Measurements from ENCODE around the gene P2RX3. TPM values are rescaled to one million over a fixed set of nuclear protein-coding genes. Genes with fewer than 3 reads are reported as not detected.

The P2RX3 gene
- total and polyA plus RNA-seq, 5 donors = 0.20 TPM; not detected in 4

DNA sequence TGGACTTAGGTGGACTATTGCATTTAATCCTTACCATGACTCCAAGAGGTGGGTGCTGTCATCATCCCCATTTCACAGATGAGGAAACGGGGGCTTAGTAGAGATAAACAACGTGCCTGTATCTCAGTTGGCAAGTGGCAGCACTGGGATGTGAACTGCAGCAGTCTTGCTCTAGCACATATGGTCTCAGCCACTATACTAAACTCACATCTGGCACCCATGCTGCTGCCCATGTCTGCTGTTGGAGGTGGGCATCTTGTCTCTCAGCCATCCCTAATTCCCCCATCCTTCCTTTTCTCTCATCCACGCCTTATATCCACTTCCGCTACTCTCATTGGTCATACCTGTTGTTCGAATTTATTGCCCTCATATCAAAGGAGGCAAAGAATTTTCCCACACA is 39.0 kb downstream of the P2RX3 start:
- no peak for DNase-seq
- Histone ChIP-seq H3K27me3 (ENCODE audit: control insufficient read depth, insufficient read depth) (no peaks in the 10 kb centered on the region), H3K27ac (ENCODE audit: low read length) (no peak overlapping the region), H3K4me1 (ENCODE audit: control insufficient read depth, insufficient read depth, low read length) (no peaks in the 10 kb centered on the region), H3K4me3 (ENCODE audit: low read length) (no peak overlapping the region), H3K9me3 (ENCODE audit: control insufficient read depth, low read length) (no peaks in the 10 kb centered on the region)
- intact Hi-C loops (cut with DNase I) = no loop called here
- WGBS = 69% methylated on average over 5 of the region's 5 CpGs
- no peak for ATAC-seq

DNA sequence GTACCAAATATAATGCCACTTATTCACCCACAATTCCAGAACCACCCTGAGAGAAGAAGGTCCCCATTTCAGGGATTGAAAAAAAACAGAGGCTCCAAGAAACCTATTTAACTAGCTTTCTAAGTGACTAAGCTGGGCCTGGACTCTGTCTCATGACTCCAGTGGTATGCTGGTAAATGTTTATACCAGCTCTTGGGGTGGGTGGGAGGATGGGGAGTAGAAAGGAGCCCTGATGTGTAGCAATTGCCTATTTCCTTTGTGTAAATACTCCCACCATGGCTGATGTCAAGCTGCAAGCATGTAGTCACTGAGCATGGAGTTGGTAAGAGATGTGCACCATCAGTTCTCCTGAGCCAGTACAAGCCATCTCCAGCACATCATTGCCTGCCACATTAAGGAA is 40.0 kb downstream of the P2RX3 start:
- intact Hi-C loops (cut with DNase I) = no loop called here
- Histone ChIP-seq H3K9me3 (ENCODE audit: control insufficient read depth, low read length) (no peaks in the 10 kb centered on the region), H3K27me3 (ENCODE audit: control insufficient read depth, insufficient read depth) (no peaks in the 10 kb centered on the region), H3K27ac (ENCODE audit: low read length) (no peak overlapping the region), H3K4me3 (ENCODE audit: low read length) (no peak overlapping the region), H3K4me1 (ENCODE audit: control insufficient read depth, insufficient read depth, low read length) (no peaks in the 10 kb centered on the region)
- no peak for ATAC-seq
- DNase-seq = no peak

DNA sequence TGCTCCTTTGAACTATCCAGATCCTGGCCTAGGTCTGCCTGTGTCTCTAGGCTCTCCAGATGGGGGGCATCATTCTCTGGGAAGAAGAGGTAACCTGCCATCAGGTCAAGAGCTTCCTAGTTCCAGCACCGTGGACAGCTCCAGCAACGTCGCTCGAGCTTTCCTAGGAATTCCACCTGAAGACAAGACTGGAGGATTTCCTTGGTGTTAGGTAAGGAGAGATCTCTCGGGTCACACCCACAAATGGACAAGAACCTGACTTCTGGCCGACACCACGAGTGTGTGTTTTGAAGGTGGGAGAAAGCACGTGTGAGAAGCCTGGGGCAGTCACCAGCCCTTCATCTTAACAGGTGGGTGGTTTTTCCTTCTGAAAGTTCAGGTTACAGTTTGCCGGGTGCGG is 41.6 kb downstream of the P2RX3 start:
- Histone ChIP-seq H3K4me3 (ENCODE audit: low read length) (no peak overlapping the region), H3K27ac (ENCODE audit: low read length) (no peak overlapping the region), H3K27me3 (ENCODE audit: control insufficient read depth, insufficient read depth) (no peaks in the 10 kb centered on the region), H3K9me3 (ENCODE audit: control insufficient read depth, low read length) (no peaks in the 10 kb centered on the region), H3K4me1 (ENCODE audit: control insufficient read depth, insufficient read depth, low read length) (no peaks in the 10 kb centered on the region)
- DNase-seq = no peak
- intact Hi-C loops (cut with DNase I) = no loop called here
- 29% methylated on average over 10 of the region's 10 CpGs for WGBS
- no peak for ATAC-seq

DNA sequence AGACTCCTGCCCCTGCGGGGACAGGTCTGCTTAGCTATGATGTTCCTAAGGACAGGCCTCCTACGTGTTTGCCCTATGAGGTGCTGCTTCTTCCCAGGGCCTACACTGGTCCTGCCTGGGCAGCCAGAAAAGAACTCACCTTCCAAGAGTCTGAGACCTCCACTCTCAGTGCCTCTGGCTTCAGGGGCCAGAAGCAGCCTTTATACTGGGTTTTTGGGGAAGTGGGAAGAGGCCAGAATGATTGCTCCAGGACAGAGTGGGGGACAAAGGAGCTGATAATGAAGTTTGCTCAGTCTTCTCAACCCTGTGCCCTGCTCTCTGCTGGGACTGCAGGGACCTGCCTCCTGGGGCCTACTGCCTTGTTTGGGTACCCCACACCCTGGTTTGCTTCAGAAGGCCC is 42.8 kb downstream of the P2RX3 start, which contains the start of gene PRG3:
Gene PRG3, minus strand, starts transcription at position 176 of the 400 bp plus-strand sequence. CDS start 442 bp downstream, outside the sequence.
- Histone ChIP-seq H3K27me3 (ENCODE audit: control insufficient read depth, insufficient read depth) (no peaks in the 10 kb centered on the region), H3K9me3 (ENCODE audit: control insufficient read depth, low read length) (no peaks in the 10 kb centered on the region), H3K4me3 (ENCODE audit: low read length) (no peak within 1 kb of the TSS), H3K27ac (ENCODE audit: low read length) (no peak within 1 kb of the TSS), H3K4me1 (ENCODE audit: control insufficient read depth, insufficient read depth, low read length) (no peaks in the 10 kb centered on the region)
- 85% methylated on average over 2 of the region's 2 CpGs for WGBS
- ATAC-seq (no peak), DNase-seq (no peak)
- intact Hi-C loops (cut with DNase I) = no loop called here

DNA sequence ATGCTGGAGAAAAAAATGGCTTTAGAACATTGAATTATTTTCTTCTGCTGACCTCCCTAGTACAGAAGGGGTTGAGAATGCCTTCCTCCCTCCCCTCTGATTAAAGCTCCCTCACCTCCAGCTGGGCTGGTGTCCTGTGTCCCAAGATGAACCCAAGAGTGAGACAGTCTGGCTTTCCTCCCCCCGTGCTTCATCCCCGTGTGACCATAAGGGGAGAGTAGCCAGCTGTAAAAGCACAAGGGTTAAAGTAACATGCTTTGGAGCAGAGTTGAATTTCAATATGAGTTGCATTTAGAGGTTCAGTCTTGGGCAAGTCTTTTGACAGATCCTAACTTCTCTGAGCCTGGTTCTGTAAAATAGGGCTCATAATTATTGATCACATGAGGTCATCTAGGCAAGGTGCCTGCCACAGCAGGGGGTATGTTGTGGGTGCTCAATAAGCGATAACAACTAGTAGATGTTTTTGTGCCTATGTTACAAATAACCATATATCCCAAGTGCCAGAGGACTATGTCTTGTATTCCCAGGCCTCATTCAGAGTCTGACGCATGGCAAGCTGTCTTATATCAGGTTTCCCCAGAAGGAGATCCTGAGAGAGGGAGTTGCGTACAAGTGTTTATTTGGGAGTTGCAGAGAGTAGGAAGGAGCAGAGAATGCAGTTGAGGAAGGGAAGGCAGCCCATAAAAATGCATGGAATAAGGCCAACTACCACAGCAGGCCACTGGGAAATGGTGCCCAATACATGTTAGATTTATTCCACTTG is 48.2 kb downstream of the P2RX3 start:
- Histone ChIP-seq H3K27me3 (ENCODE audit: control insufficient read depth, insufficient read depth) (no peaks in the 10 kb centered on the region), H3K27ac (ENCODE audit: low read length) (no peak overlapping the region), H3K4me1 (ENCODE audit: control insufficient read depth, insufficient read depth, low read length) (no peaks in the 10 kb centered on the region), H3K4me3 (ENCODE audit: low read length) (no peak overlapping the region), H3K9me3 (ENCODE audit: control insufficient read depth, low read length) (no peaks in the 10 kb centered on the region)
- 74% methylated on average over 5 of the region's 5 CpGs for WGBS
- ATAC-seq (no peak), DNase-seq (no peak)
- intact Hi-C loops (cut with DNase I) = no loop called here

DNA sequence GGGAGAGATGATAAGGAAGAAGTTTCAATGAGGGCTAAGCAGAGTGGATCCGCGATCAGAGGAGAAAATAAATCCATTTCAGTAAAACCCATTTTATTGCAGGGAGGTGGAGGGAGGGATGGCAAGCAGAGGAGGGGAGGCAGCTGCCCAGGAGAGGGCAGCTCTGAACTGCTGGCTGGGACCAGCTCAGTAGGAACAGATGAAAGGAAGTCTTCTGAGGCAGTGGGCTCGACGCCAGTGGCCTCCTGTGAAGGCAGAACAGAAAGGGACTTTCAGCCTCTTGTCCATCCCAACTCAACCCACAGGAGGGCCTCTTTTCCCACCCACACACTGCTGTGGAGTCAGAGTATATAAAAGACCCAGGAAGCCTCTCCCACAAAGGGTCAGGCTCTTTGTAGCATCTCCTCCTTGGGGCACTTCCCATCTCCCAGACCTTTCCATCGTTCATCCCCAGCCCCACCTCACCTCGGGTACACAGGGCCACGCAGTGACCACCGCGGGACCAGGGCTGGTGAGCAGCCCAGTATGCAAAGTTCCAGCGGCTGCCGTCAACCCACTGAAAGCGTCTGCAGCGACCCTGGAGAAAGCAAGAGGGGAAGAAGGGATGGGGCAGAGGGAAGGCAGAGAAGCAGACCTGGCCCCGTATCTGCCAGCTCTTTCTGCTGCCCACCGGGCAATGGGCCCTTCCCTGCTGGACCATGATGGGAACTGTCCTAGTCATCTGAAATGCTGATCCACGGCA is 49.3 kb downstream of the P2RX3 start:
- ATAC-seq (peak; percentile 41 to 57), DNase-seq (peak in 1 of 3 donors; percentile 78)
- intact Hi-C loops (cut with DNase I) = no loop called here
- Histone ChIP-seq H3K27ac (ENCODE audit: low read length) (no peak overlapping the region), H3K27me3 (ENCODE audit: control insufficient read depth, insufficient read depth) (no peaks in the 10 kb centered on the region), H3K9me3 (ENCODE audit: control insufficient read depth, low read length) (no peaks in the 10 kb centered on the region), H3K4me3 (ENCODE audit: low read length) (no peak overlapping the region), H3K4me1 (ENCODE audit: control insufficient read depth, insufficient read depth, low read length) (no peaks in the 10 kb centered on the region)
- WGBS = 74% methylated on average over 16 of the region's 16 CpGs

DNA sequence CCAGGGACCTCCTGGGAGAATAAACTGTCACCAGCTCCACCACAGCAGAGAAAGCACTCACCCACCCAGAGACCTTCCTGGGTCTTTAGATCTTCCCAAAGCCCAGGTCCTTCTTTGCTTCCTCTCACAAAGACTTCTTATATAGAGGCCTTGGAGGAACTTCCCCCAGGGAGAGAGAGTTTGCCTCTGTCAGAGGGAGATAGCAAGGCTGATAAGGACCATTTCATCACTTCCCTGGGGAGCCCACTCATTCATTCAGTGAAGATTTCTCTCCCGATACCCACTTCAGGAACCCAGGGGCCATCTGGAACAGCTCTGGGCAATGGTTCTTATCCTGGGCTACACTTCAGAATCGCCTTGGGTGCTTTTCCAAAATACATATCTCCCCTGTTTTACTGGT is 52.4 kb downstream of the P2RX3 start, which contains the start of gene PRG2:
Gene PRG2, minus strand, starts transcription at position 116 of the 400 bp plus-strand sequence. CDS start 706 bp downstream, outside the sequence.
- DNase-seq (no peak), ATAC-seq (no peak)
- intact Hi-C loops (cut with DNase I) = no loop called here
- Histone ChIP-seq H3K9me3 (ENCODE audit: control insufficient read depth, low read length) (no peaks in the 10 kb centered on the region), H3K27me3 (ENCODE audit: control insufficient read depth, insufficient read depth) (no peaks in the 10 kb centered on the region), H3K27ac (ENCODE audit: low read length) (no peak within 1 kb of the TSS), H3K4me3 (ENCODE audit: low read length) (no peak within 1 kb of the TSS), H3K4me1 (ENCODE audit: control insufficient read depth, insufficient read depth, low read length) (no peaks in the 10 kb centered on the region)
- WGBS = 57% methylated on average over 2 of the region's 2 CpGs

DNA sequence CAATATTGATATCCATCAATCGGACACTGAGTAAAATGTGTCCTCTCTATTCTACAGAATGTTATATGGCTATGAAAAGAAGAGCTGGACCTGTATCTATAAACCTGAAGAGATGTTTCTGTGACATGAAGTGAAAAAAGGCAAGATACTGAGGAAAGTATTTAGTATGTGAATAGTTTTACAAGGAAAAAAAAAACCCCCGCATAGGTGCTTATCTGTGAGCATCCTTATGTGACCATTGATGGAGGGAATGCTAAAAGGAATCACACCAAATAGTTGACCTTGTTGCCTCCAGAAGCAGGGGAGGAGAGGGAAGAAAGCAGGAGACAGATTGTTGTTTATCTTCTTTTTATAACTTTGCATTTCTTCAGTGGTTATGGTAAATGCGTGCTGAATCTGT is 53.0 kb downstream of the P2RX3 start:
- no peak for ATAC-seq
- intact Hi-C loops (cut with DNase I) = no loop called here
- Histone ChIP-seq H3K9me3 (ENCODE audit: control insufficient read depth, low read length) (no peaks in the 10 kb centered on the region), H3K27ac (ENCODE audit: low read length) (no peak overlapping the region), H3K27me3 (ENCODE audit: control insufficient read depth, insufficient read depth) (no peaks in the 10 kb centered on the region), H3K4me1 (ENCODE audit: control insufficient read depth, insufficient read depth, low read length) (no peaks in the 10 kb centered on the region), H3K4me3 (ENCODE audit: low read length) (no peak overlapping the region)
- WGBS = 91% methylated on average over 3 of the region's 3 CpGs
- DNase-seq = no peak

DNA sequence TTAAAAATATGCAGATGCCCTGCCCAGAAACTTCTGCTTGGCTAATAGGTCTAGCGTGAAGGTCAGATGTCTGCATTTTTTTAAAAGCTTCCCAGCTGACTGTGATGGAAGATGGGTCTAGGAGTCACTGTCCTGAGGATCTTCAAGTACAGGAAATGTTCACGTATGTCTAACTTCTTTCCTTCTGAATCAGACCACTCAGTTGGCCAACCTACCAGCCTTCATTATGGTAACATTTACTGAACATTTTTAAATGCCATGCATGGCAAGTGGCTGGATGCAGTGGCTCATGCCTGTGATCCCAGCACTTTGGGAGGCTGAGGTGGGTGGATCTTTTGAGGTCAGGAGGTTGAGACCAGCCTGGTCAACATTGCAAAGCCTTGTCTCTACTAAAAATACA is 53.4 kb downstream of the P2RX3 start:
- DNase-seq = no peak
- no peak for ATAC-seq
- no peak overlapping the region for H3K4me3 ChIP-seq (ENCODE audit: low read length)
- no peaks in the 10 kb centered on the region for H3K9me3 ChIP-seq (ENCODE audit: control insufficient read depth, low read length)
- H3K4me1 ChIP-seq (ENCODE audit: control insufficient read depth, insufficient read depth, low read length) = no peaks in the 10 kb centered on the region
- WGBS = 71% methylated on average over 2 of the region's 2 CpGs
- no peaks in the 10 kb centered on the region for H3K27me3 ChIP-seq (ENCODE audit: control insufficient read depth, insufficient read depth)
- H3K27ac ChIP-seq (ENCODE audit: low read length) = no peak overlapping the region
- intact Hi-C loops (cut with DNase I) = no loop called here

DNA sequence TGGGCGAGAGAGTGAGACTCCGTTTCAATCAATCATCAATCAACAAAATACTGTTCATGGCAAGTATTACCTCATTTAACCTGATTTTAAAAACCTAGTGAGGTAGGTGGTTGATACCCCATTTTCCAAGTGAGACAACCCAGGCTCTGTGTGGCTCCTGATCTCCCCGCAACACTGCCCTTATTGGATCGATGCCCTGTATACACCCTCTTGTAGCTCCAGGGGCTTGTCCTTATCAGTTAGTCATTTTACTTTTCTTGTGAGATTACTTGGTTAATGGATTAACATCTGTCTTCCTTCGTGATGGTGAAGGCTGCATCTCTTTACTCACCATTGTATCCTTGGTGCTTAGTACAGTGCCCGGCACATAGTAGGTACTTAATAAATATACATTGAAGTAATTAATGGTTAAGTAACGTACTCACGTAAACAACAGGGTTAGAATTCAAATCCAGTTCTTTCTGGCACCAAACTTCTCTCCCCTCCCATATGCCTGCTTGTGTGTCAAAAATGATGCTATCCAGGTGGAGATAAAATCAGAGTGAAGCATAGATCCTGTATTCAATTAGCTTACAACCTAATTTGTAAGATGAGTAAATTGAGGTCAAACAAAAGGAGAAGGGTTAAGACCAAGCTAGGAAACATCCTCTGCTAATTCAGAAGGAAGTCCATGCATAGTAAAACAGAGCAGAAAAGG is 54.1 kb downstream of the P2RX3 start:
- 81% methylated on average over 8 of the region's 8 CpGs for WGBS
- no peak for DNase-seq
- intact Hi-C loops (cut with DNase I) = no loop called here
- Histone ChIP-seq H3K4me1 (ENCODE audit: control insufficient read depth, insufficient read depth, low read length) (no peaks in the 10 kb centered on the region), H3K27ac (ENCODE audit: low read length) (no peak overlapping the region), H3K4me3 (ENCODE audit: low read length) (no peak overlapping the region), H3K27me3 (ENCODE audit: control insufficient read depth, insufficient read depth) (no peaks in the 10 kb centered on the region), H3K9me3 (ENCODE audit: control insufficient read depth, low read length) (no peaks in the 10 kb centered on the region)
- ATAC-seq = no peak

DNA sequence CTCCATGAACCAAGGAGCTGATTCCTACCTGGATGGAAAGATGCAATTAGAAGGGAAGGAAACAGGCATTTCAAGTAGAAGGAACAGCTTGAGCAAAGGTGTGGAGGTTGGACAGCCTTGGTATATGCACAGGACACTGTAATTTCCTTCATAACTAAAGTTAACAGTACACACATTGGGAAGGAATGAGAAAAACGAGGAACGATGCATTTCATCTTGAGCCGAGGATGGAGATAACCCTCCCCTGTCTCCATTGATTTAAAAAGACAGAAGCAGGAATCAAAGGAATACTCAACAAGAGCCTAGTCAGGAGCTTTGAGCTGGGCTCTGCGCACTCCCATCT is 54.6 kb downstream of the P2RX3 start:
- H3K27ac ChIP-seq (ENCODE audit: low read length) = no peak overlapping the region
- intact Hi-C loops (cut with DNase I) = no loop called here

More for the DNA sequence above, 54.6 kb downstream of the P2RX3 start:
- Histone ChIP-seq H3K4me3 (ENCODE audit: low read length) (no peak overlapping the region), H3K4me1 (ENCODE audit: control insufficient read depth, insufficient read depth, low read length) (no peaks in the 10 kb centered on the region), H3K9me3 (ENCODE audit: control insufficient read depth, low read length) (no peaks in the 10 kb centered on the region), H3K27me3 (ENCODE audit: control insufficient read depth, insufficient read depth) (no peaks in the 10 kb centered on the region)
- ATAC-seq (no peak), DNase-seq (no peak)
- 85% methylated on average over 4 of the region's 4 CpGs for WGBS
